Epithelial cell of prostate (primary cell): ENCODE data around the gene PRIMPOL.

Source experiments
- DNase-seq: peaks from one replicate; pipeline ENCODE4 v3.0.0-alpha.2; 2011; ENCODE audit warnings: low read depth, low spot score
- H3K27ac ChIP-seq: fragments of 450-650 bp; 2 replicates; pipeline ENCODE4 v1.5.1; 2017; ENCODE audit warnings: mild to moderate bottlenecking

PRIMPOL gene

DNA sequence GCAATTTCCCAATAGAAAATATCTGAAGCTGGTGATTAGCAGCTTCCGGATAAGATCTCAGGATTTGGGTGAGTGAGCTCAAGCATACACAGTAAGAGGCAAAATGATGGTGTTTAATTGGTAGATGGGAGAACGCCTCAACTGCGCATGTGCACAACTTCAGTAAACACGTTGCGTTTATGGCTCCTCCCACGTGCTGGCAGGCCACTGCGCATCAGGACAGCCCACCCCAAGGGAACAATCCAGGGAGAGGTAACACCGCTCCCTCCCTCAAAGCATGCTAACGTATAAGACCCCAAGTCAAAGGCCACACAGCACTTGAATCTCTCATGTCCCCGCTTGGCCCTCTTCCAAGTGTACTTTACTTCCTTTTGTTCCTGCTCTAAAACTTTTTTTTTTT is 94.7 kb downstream of the PRIMPOL start:
- H3K27ac ChIP-seq: no peak overlapping the region
- DNase-seq: no peak
